Ovary (tissue), 3 donors: ENCODE results near the gene FGF19.

Source experiments
- CTCF ChIP-seq, 3 donors: fragments of 450-650 bp in 2 of 3; fragments of 200-600 bp in 1 of 3; IDR thresholded peaks; one replicate each; pipeline versions ENCODE4 v1.5.1 to v1.8.0; 2016 to 2022; ENCODE audit warnings: antibody characterized with exemption in 3 of 3, mild to moderate bottlenecking in 1 of 3
- EP300 ChIP-seq: sonication (generic); formaldehyde crosslinking; IDR thresholded peaks from one replicate; pipeline ENCODE4 v1.6.1; 2017; ENCODE audit warnings: antibody characterized with exemption
- POLR2A ChIP-seq: fragments of 450-650 bp; IDR thresholded peaks from one replicate; pipeline ENCODE4 v1.6.1; 2017; ENCODE audit warnings: antibody characterized with exemption, mild to moderate bottlenecking, moderate library complexity
- donor health status: DM: no; HTN: no; CAD: no.

GRCh38 chr11:69695581-69695980 lies 8.2 kb downstream of the FGF19 start:
- no peak for TF ChIP-seq CTCF (IDR thresholded peaks at IDR 0.05)
- no peak for TF ChIP-seq POLR2A
- TF ChIP-seq EP300, result no peak
